Fibroblast of the aortic adventitia (primary cell): ENCODE results near the gene MYL11. TPM values are rescaled to one million over a fixed set of nuclear protein-coding genes. Genes with fewer than 3 reads are reported as not detected.

Experiments used
- DNase-seq: peaks from one replicate; pipeline ENCODE4 v3.0.0-alpha.2; 2010; ENCODE audit warnings: low read depth
- H3K4me3 ChIP-seq: 2 replicates; pipeline ENCODE4 v1.5.1; 2011; ENCODE audit warnings: low read depth, mild to moderate bottlenecking, control low read depth, low read length, moderate library complexity
- CTCF ChIP-seq: IDR thresholded peaks from 2 replicates; pipeline ENCODE4 v1.5.1; 2011; ENCODE audit warnings: mild to moderate bottlenecking, low read length, control low read depth, inconsistent platforms; ENCODE audit not compliant: insufficient read depth
- total RNA-seq: library from RNA; depleted of rRNA; stranded (reverse); fragments of >200 nt; gene quantifications from 2 replicates; pipeline ENCODE4 v1.2.3, GENCODE V29; 2012; ENCODE audit warnings: low replicate concordance

Gene MYL11
- total RNA-seq, 1 donor, result not detected

- H3K4me3 ChIP-seq, result no peak overlapping the region
- no peak for TF ChIP-seq CTCF
- DNase-seq, result no peak
These were observed 5.6 kb downstream of the MYL11 start for GRCh38 chr16:30380072-30380802.

- no peak for DNase-seq
These were observed 6.2 kb downstream of the MYL11 start for GRCh38 chr16:30380803-30381208.

GRCh38 chr16:30381291-30382041 is 6.9 kb downstream of the MYL11 start:
- H3K4me3 ChIP-seq, result no peak overlapping the region
- TF ChIP-seq CTCF, result no peak
- DNase-seq, result no peak

More at GRCh38 chr16:30380803-30381208, 6.2 kb downstream of the MYL11 start:
- H3K4me3 ChIP-seq, result no peak overlapping the region
- TF ChIP-seq CTCF, result no peak

- H3K4me3 ChIP-seq, result no peak within 1 kb of the TSS
- no peak for TF ChIP-seq CTCF
- no peak for DNase-seq
These were observed 7.7 kb downstream of the MYL11 start, which contains the start of gene SEPTIN1 for GRCh38 chr16:30382111-30382881. Gene SEPTIN1 (minus strand): TSS chr16:30382561. CDS start chr16:30382542, 19 bp downstream.

GRCh38 chr16:30383521-30383920 is 8.9 kb downstream of the MYL11 start:
- H3K4me3 ChIP-seq, result no peak overlapping the region
- TF ChIP-seq CTCF, result no peak
- DNase-seq, result no peak

- DNase-seq, result peak; percentile 64
- TF ChIP-seq CTCF, result no peak
- H3K4me3 ChIP-seq, result peak overlapping the region; percentile 82
These were observed 20.1 kb downstream of the MYL11 start for GRCh38 chr16:30394592-30395154.
